ENCODE results near the gene VGF.

The VGF gene

DNA sequence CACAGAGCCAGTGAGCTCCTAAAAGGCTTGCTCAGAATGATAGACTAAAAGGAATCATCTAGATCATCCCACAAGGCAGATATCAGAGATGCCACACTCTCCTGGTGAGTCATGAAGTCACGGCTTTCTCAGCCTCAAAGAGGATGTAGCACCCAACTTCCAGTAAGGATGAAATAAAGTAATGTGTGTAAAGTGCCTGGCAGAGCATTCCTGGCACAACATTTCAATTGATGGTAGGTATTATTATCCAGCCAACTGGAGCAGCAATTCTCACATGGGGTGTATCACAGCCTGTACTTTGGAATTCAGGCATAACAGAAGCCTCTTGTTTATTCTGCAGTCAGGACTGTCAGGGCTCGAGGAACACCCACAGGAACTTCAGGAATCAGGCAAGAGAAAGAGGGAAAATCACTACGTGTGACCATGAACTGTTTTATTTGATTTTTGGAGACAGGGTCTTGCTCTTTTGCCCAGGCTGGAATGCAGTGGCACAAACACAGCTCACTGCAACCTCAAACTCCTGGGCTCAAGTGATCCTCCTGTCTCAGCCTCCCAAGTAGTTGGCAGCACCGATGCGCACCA is 20.0 kb upstream of the VGF start:
- DNase-seq = no peak

DNA sequence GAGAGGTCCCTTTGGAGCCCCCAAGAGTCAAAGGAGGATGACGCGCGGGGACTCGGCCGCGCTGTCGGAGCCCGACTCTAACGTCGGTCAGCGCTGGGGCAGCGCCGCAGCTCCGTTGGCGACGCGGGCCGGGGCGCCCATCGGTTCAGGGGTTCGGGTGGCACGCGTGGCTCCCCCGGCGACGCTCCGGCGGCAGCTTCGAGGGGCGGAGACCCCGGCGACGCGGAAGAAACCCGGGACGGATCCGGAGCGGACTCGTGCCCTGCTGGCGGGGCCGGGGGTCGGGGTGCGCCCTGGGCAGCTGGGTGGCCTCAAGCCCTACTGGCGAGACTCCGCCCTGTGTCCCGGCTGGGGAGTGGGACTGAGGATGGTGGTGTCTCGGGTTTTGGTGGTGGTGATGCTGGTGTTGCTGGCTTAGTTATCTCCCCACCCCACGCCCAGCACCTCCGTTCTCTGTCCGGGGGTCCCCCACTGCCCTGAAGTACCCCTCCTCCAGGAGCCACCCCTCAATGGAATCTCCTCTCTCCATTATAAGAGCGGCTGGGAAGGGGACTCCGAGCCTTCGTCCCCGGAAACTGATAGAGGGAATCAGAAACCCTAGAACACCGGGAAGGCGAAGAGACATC is 14.9 kb upstream of the VGF start, which contains the start of gene NAT16:
TSS of gene NAT16 (minus strand) at position 164 of the 626 bp plus-strand sequence. CDS start 5,486 bp downstream, outside the sequence.
- DNase-seq = no peak

DNA sequence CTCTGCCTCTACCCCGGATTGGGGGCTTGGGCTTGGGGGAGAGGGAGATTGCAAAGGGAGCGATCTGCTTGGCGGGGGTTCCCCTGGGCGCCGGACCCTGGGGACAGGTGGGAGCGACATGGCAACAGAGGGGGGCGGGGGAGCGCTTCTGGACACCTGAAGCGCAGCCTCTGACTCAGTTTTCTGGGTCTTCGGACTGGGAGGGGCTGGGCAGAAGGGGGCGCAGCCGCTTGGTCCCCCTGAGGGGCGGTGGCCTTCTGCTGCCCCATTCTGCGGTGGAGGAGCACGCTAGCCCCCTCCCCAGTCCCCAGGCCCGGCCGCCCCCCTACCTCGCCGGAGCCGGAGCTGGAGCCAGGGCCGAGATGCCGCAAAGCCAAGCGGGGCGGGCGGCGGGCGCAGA is 14.3 kb upstream of the VGF start:
- no peak for DNase-seq

DNA sequence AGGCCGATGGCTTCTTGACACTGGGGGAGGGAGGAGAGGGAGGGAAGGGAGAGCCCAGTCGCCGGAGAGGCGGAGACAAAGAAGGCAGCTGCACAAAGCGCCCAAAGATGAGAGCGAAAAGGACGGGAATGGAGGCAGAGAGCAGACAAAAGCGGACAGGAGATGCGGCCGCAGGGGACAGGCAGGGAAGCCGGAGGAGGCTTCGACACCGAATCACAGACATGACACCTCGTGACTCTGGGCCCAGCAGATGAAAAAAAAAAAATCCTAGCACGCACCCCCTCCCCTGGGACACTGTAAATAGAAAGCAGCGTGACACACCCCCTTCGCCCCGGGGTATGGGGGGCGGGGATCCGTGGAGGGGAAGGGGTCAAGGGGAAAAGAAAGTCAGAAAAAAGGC is 13.7 kb upstream of the VGF start:
- no peak for DNase-seq

DNA sequence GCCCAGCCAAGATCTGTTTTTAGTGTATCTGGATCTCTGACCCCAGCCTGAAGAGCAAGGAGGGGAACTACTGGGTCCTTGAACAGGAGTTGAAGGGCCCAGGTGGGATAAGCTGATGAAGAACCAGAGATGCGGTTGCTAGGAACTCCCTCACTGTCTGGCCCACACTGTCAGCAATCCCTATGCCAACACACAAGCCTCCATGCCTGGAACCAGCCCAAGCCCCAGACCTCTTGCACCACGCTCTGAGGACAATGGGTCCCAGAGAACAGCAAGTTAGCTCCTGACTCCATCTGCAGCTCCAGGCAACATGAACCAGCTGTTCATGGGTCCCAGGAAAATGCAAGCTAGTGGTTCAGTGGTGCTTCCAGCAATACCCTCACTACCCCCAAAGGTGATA is 12.3 kb upstream of the VGF start:
- DNase-seq = no peak

DNA sequence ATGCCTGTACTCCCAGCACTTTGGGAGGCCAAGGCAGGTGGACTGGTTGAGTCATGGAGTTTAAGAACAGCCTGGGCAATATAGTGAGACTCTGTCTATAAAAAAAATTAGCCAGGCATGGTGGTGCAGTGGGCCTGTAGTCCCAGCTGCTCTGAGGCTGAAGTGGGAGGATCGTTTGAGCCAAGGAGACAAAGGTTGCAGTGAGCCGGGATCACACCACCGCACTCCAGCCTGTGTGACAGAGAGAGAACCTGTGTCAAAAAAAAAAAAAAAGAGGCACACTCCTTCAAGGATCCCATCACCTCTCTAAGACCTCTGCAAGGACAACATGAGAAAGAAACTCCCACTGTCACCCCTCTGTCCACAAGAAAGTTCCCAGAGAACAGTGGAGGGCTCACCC is 10.3 kb upstream of the VGF start:
- DNase-seq = no peak

DNA sequence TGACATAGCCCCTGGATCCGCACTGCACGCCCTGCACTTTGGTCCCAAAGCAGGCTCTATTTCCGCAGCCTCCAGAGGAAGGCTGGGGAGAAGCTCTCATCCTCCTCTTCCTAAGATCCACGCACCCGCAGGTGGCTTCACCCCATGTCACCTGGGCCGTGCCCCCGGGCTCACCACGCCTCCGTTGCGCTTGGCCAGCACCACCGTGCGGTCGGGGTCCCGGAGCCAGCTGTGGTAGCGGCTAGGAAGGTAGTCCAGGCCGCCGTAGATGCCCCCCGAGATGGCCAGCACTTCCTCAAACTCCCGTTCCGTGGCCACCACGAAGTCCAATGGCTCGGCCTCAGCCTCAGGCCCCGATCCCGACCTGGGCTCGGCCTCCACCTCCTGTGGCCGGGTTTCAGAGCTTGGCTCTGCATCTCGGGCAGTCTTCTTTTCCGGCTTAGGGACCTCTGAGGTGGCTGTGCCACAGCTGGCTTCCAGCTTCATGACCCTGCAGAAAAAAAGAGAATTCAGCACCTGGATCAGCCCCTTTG is 9.0 kb upstream of the VGF start:
- DNase-seq = no peak

DNA sequence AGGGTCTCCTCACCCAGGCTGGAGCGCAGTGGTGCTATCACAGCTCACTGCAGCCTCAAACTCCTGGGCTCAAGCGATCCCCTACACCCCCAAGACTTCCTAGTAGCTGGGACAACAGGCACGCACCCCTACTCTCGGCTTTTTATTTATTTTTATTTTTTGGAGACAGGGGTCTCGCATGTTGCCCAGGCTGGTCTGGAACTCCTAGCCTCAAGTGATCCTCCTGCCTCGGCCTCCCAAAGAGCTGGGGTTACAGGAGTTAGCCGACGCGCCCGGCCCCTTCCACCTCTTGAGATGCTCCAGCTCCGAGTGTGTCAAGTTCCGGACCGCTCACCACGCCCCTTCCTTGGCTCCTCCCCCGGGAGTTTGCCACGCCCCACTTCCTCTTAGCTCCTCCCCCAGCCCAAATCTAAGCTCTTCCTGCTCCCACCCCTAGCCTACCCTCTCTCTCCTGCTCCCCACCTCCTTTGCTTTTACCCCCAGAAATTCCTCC is 8.4 kb upstream of the VGF start:
- peak; percentile 60 for DNase-seq

DNA sequence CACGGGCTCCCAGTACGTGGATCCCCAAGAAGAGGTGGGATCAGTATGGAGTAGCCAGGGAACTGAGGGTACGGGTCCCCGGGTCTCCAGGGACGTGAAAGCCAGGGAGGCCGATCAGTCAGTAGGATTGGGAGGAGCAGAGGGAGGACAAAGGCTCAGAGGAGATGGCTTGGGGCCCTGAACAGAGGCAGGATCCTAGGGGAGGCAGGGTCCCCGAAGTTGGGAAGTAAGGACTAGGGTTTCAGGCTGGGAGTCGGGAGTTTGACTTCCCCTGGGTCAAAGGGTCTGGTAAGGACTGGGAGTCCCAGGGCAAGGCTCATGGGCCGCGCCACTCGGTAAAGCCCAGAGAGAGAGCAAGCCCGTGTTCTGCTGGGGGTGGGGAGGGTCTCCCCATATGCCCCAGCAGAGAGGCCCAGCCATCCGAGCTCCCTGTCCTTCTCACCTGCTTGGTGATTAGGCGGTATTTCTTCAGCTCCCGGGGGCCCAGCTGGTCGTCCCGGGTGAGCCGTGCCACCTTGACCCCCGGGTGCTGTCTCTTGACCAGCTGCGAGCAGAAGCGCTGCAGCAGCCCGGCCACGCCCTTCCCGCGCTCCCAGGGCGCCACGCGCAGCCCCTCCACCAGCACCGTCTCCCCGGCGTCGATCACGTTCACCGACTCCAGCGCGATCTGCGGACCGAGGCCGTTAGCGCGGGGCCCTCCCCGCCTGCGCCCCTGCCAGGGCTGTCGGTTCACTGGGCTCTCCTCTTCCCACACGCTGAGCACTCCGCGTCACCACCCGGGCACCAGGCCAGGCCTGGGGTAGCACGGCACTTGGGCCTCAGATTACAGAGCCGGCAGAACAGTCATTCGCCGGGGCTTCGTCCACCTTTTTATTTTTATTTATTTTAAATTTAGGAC is 7.7 kb upstream of the VGF start:
- no peak for DNase-seq

DNA sequence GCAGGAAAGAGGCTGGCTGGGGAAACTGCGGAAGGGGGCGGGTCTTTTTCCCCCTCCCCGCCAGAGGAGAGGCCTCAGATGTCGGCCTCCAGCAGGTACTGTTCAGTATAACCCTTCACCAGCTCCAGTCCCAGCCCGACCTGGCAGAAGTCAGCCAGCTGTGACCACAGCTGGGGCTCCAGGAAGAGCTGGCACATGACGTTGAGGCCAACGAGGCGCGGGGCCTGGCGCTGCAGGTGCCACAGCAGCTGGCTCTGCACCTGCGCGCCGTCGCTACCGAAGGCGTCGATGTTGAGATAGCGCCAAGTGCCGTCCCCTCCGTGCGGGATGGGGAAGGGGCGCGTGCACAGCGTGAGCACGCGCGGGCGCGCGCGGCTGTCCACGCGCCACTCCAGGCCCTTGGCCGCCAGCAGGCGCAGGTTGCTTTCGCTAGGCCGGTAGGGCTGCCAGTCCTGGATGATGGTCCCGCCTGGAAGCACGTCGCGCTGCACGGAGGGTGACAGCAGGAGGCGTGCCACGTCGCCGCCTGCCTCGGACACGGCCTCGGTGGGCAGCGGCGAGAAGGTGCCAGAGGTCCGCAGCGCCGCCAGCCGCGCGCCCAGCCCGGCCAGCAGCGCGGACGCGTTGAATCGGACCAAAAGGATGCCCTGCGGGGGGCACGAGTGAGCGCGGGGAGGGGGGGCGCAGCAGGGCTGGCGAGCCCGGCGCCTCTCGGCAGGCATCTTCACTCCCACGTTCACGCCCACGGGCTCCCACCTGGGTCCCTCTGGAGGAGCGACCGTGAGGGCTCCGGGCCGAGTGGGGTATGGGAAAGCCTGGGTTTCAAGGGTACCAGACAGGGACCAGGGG is 6.9 kb upstream of the VGF start:
- peak; percentile 45 for DNase-seq

DNA sequence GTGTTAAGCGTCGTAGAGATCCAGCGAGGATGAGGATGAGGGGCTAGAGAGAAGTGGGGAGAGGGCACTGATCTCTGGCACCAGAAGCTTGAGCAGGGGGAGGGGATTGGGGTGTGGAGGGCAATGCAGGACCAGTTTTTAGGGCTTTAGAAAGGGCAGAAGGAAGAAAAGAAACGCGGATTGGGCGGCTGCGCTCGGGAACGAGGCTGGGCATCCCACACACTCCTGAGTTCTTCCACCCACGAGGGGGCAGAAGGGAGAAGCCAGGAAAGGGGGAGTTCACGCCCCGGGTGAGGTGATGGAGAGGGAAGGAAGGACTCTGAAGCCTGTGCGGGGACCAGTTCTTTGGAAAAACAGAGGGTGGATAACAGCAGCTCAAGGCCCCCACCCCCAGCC is 6.1 kb upstream of the VGF start:
- no peak for DNase-seq

DNA sequence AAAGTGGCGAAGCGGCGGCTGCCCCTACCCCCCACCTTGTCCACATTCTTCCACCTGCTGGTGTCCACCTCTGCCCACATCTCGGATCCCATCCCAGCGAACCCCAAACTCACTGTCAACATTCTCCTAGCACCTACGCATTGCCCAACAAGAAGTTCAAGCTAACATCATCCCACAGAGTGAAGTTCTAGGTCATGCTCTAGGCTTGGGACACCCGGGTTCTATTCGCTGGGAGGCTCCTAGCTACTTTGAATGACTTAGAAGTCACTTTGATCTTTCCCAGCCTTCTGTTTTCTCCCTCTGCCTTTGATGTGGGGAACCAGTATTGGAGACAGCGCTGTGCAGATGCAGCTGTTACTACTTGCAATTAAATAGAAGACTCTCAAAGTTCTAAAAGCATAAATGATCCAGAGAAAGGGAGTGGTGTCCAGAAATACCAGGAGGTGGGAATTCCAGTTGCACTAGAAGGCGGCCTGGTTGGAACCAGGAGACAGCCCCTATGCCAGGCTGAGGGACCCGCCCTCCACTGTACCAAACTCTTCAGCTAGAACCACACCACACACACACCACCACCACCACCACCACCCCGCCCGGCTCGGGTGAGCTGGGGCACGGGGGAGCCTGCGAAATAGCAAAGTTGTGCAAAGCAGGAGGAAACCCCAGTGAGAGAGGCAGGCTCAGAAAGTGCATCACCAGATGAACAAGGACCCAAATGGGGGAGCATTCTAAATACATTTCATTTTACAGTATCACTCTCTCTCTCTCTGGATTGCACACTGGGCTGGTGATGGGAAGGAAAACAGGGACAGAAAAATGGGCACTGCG is 5.5 kb upstream of the VGF start:
- no peak for DNase-seq

DNA sequence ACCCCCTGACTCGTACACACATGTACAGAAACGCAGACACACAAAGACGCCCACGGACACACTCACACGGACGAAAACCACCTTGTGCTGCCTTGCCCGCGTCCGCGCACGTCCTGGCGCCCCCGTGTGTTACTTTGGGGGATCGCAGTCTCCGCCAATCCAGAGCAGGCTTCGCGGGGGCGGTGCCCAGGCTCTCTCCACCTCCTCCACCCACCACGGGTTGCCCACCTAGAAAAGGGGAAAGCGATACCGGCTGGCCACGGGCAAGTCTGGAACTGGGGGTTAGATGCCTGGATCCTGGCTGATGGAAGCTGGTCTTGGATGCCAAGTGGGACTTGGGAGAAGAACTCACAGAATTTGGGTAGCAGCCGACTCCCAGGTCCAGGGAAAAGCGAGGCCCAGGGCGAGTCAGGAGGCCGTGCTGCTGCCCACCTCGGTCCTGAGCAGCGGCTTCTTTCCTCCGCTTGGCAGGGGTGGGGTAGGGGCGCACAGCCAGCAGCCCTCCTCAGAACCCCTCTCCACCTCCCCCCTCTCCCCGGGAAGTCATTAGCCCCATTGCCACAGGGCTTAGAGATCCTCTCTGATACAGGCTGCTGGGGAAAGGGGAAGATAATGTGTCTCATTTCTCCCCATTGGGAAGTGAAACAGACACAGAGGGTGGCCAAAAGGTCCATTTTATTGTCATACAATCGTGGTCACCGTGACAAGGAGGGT is 4.6 kb upstream of the VGF start:
- peak; percentile 75 for DNase-seq

DNA sequence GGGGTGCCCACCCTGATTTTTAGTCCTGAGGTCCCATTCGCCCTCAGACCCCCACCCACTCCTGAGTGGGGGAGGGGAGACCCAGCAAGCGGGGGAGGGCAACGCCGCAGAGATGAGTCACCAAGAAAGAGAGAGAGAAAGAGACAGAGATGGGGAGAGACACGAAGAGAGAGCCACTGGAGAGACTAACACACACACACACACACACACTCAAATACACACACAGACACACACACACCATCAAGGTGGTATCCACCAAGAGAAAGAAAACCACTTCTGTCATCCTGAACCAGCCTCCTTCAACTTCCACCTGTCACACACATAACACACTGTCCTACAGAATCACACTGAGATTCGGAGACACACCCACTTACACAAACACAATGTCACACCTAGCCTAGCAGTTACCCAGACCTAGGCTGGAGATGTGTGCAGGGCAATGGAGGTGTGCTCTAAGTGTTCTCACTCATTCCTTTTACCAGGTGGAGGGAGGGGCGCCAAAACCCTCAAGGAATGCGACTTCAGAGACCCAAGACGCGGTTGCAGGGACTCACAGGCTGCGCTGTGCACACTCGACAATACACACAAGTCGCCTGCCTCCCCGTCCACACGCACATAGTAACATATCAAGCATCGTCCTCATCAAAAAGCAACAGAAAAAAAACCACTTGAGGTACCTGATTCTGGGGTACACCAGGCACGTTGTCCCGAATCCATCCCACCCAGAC is 3.9 kb upstream of the VGF start:
- no peak for DNase-seq

DNA sequence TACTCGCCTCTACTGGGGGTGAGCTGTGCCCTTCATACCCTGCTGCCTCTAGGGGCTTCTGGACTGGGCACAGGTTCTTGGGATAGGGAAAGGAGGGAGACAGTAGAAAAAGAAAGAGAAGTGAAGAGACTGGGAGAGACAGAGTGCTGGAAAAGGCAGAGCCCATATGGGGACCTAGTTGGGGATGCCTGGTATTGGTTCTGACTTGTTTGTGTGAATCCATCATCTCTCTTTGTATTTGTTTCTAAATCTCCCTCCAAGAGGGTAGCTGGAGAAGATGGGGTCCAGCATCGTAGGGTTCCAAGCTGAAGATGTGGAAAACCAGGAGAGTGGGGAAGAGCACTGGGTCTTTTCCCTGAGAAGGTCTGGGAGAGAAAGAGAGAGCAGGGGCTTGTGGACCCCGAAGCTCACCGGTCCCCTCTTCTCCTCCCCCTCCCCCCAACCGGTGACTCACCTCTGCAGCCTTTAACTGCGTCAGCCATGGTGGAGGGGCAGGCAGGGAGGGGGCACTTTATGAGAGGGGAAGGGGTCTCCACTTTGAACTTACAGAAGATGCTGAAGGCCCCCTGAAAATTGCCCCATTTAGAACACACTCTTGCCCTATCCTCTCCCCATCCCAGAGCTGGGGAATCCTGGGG is 3.2 kb upstream of the VGF start:
- no peak for DNase-seq

DNA sequence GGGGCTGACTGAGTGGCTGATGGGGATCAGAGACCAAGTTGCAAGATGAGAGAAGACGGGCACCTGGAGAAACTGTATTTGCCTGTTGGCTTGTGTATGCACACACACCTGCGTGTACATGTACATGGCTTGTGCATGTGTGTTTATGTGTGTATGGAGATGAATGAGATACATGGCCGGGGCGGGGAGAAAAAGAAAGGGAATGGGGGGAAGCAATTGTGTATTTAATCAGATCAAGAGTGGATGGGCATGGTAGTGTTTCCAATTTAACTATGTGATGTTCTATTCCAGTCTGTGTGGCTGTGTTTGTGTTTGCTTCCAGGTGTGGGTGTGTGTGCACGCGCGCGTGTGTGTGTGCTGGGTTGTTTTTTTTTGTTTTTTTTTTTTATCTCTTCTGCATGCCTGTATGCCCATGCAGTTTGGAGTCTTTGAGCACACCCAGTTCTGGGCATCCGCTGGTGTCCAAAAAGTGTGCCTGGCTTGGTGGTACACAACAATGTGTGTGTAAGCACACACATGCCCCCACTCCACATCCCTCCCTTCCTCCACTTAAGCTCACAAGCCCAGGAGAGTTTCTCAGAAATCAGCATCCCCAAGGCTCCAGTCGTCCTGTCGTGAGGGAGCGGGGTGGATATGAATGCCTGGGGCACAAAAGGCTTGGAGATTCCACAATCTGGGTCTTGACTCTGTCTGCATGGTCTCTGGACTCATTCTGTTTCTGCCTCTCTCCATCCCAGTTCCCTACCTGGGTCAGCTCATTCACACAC is 2.5 kb upstream of the VGF start:
- no peak for DNase-seq

DNA sequence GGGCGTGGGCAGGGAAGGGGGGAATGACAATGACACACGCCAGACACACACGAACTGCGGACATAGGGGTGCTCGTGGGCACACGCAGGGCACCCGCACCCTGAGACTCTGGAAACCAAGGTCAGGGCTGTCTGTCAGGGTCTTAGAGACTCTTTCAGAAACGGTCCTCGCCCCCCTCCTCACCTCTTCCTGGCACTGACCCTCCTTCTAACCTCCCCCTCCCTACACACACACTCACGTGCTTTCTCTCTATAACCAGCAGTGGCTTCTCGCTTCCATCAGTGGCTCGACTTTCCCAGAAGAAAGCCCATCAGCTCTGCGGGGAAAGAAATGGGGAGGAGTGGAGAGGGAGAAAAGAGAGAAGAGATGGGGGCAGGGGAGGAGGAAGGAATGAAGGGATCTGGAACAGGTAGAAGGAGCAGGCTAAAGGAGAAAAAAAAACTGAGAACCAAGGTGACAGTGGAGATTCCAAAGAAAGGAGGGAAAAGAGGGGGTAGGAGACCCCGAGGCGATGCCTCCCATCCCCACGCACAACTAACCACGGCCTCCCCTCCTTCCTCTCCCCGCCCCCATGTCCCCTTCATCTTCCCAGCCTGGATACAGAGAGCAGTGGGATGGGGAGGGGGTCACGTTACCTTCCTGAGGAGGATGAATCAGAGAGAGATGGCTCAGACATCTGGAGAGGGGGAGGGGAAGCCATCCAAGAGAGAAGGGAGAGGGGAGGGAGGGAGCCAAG is 1.7 kb upstream of the VGF start:
- no peak for DNase-seq

DNA sequence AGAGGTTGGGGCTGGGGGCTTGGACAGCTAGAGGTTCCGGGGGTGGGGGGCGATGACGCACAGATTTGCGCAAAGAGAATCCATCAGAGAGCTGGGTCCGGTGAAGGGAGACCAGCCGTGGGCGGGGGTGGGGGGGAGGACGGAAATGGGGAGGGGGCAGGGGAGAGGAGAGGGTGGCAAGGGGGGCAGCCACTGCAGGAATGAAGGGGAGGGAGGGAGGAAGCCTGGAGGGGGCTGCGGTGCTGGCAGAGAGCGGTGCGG is 1.2 kb upstream of the VGF start:
- no peak for DNase-seq
